Activated gamma-delta T cell treated with anti-CD3 and anti-CD28 coated beads, Interleukin-2, amount 50 U/mL, for 16 hours (primary cell): ENCODE results near the gene RBM26.

Experiments
- DNase-seq: peaks from one replicate; pipeline ENCODE4 v3.0.0-alpha.2; 2020; ENCODE audit warnings: low read depth

The RBM26 gene

DNA sequence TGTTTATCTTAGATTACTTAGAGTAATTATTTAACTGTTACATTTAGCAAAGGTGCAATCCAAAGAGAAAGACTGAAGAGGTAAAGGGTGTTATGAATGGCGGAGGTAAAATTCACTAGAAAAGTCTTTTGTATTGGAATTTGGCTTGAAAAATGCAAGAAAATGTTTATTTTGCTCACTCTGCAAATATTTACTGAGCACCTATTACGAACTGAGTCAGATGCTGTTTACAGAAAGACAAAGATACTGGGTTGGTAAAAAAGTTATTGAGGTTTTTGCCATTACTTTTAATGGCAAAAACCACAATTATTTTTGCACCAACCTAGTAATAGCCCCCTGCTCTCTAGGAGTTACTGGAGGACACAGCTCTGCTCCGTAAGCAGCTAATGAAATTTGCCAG is 135.2 kb downstream of the RBM26 start:
- DNase-seq: no peak
